Activated naive CD4-positive, alpha-beta T cell treated with anti-CD3 and anti-CD28 coated beads, Interleukin-2, amount 50 U/mL, for 72 hours (primary cell): ENCODE measurements around the gene KIF25. TPM values are rescaled to one million over a fixed set of nuclear protein-coding genes. Genes with fewer than 3 reads are reported as not detected.
A peak's percentile ranks its signal among the peaks of the same experiment; 100 is the strongest.

Experiments used
- ATAC-seq, 2 donors: fragments of 150-1000 bp; cut with Tn5 transposase; 2 replicates each; pipeline ENCODE4 v1.10.0; 2021; ENCODE audit warnings: mild to moderate bottlenecking in 2 of 2, moderate library complexity in 2 of 2
- DNase-seq, 2 donors: peaks; one replicate each; pipeline ENCODE4 v3.0.0; 2021 to 2022; ENCODE audit warnings: low spot score in 2 of 2
- H3K27ac Mint-ChIP-seq, 2 donors: one replicate each; pipeline ENCODE4 v1.8.0; 2022; ENCODE audit warnings: mild to moderate bottlenecking in 2 of 2, mixed read lengths in 2 of 2
- H3K36me3 Mint-ChIP-seq, 2 donors: one replicate each; pipeline ENCODE4 v1.8.0; 2022; ENCODE audit warnings: mixed read lengths in 2 of 2
- H3K9me3 Mint-ChIP-seq, 2 donors: one replicate each; pipeline ENCODE4 v1.8.0; 2022; ENCODE audit warnings: mixed read lengths in 2 of 2
- total RNA-seq, 2 donors: library from RNA; stranded (reverse); gene quantifications; one replicate each; pipeline ENCODE4 v1.2.3, GENCODE V29; 2022

The KIF25 gene
- total RNA-seq, 2 donors from 2014 or later, result not detected

GRCh38 chr6:168090064-168090690 is 92.7 kb downstream of the KIF25 start:
- Mint-ChIP-seq H3K27ac (no peak overlapping the region), H3K9me3 (peaks cover 6 to 7% of the 10 kb centered on the region in 2 donors), H3K36me3 (peaks cover 0 to 11% of the 10 kb centered on the region in 2 donors)
- ATAC-seq, result no peak
- no peak for DNase-seq

DNA sequence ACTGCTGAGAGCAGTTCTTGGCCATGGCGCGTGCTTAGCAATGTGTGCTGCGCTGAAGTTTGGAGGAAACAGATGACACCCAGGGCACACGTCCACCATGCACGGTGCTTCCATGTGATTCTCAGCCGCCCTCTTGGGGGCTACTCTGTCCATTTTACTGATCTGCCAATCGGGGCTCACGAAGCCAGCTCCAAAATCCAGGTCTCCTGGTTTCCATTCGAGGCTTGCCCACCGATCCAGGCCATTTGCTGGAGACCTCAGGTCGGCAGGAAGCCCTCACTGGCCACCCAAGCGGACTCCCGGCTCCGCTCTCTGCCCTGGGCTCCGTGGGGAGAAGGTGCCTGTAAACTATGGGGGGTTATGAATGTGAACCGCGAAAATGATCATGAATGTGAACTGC is 93.2 kb downstream of the KIF25 start:
- H3K36me3 Mint-ChIP-seq, result peaks cover 0 to 11% of the 10 kb centered on the region in 2 donors
- H3K9me3 Mint-ChIP-seq, result peaks cover 6 to 7% of the 10 kb centered on the region in 2 donors
- H3K27ac Mint-ChIP-seq, result no peak overlapping the region
- DNase-seq (no peak), ATAC-seq (no peak)

DNA sequence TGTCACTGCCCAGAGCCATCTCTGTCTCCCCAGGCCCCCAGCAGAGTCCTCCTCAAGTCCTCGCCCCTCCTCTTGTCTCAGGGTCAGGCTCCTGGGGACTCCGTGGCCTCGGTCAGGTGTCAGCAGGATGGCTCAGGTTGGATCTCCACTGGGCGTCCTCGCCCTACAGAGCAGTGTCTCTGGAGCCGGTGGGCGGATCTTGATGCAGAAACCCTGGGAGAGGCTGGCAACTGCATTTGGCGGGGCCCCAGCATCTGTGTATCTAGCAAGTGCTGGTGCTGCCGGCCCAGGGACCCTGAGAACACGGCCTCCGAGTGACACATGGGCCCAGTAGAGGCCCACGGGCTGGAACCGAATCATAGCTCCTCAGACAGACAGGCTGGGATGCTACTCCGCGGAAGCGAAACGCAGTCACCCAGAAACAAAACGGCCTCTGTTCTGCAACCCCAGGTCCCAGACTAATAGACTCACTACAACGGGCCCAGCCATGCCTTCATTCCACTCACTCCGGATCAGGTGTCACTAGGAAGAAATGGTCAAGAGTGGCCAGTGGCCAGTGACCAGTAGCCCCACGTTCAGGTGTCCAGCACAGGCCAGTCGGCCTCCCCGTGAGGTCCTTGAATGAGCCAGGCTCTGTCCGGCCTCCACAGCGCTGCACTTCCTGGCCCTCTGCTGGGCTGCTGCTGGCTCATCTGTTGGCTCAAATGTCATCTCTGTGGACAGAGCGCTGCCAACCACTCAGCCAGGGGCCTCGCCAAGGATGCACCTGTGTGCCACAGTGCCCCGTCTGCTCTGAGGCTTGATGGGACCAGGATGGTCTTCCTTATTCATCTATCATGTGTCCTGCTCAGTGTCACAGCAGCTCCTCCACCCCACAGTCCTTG is 94.2 kb downstream of the KIF25 start:
- no peak for ATAC-seq
- Mint-ChIP-seq H3K9me3 (peaks cover 6 to 7% of the 10 kb centered on the region in 2 donors), H3K27ac (no peak overlapping the region), H3K36me3 (peaks cover 0 to 11% of the 10 kb centered on the region in 2 donors)
- DNase-seq, result no peak

DNA sequence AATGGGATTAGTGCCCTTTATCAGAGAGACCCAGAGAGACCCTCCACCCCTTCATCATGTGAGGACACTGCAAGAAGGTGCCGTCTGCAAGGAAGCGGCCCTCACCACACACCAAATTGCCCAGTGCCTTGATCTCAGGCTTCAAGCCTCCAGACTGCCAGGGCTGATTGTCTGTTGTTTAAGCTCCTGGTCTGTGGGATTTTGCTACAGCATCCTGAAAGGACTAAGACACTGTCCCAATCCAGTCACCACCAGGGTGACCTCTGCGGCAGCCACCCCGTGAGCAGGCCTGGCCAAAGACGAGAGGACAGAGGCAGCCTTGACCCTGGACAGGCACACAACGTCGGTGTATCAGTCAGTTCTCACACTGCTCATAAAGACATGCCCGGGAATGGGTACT is 95.1 kb downstream of the KIF25 start:
- peaks cover 0 to 11% of the 10 kb centered on the region in 2 donors for H3K36me3 Mint-ChIP-seq
- DNase-seq (no peak), ATAC-seq (no peak)
- H3K9me3 Mint-ChIP-seq, result peaks cover 6 to 7% of the 10 kb centered on the region in 2 donors
- no peak overlapping the region for H3K27ac Mint-ChIP-seq

DNA sequence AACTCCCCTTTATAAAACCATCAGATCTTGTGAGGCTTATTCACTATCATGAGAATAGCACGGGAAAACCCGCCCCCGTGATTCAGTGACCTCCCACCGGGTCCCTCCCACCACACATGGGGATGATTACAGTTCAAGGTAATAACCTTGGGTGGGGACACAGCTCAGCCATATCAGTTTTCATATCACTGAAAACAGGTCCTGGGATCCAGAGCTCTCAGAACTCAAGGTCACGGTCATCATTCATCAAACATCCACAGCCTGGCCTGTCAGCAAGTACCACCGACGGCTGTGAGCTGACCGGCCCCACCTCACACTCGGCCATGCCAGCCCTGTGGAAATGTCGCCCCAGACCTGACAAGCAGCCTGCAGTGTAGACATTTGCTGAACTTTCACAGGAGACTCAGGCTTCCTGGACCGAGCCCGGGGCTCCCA is 95.6 kb downstream of the KIF25 start:
- ATAC-seq, result no peak
- peaks cover 6 to 7% of the 10 kb centered on the region in 2 donors for H3K9me3 Mint-ChIP-seq

DNA sequence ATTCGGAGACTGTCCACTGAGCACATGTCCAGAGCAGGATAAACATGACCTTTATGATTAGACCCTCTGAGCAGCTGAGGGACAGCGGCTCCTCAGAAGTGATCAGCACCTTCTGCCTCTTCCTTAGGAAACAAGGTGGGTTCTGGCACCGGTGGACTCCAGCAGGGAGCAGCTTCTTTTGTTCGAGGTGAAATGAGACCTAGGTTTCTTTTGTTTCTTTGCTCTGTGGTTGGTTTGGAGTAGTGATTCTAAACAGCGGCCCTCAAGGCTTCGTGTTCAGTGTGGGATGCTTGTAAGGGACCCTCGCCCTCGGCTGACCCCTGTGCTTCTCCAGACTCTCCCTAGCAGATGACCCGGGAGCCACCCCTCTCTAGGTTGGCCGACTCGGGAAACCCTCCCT is 96.2 kb downstream of the KIF25 start:
- DNase-seq, result no peak
- no peak for ATAC-seq
- Mint-ChIP-seq H3K27ac (peak overlapping the region in 1 of 2 donors; percentile 9), H3K36me3 (peaks cover 0 to 11% of the 10 kb centered on the region in 2 donors), H3K9me3 (peaks cover 6 to 7% of the 10 kb centered on the region in 2 donors)

More for the DNA sequence above, 95.6 kb downstream of the KIF25 start:
- no peak for DNase-seq
- Mint-ChIP-seq H3K27ac (no peak overlapping the region), H3K36me3 (peaks cover 0 to 11% of the 10 kb centered on the region in 2 donors)

Other genes starting within 250 kb of the KIF25 start
- 10 to 100 TPM; 13.5 to 15.4 TPM for gene AFDN, start 170.8 kb upstream of the KIF25 start, total RNA-seq
- not detected for gene FRMD1, start 81.5 kb downstream of the KIF25 start, total RNA-seq